CD14-positive monocyte (primary cell): ENCODE results near the gene CPNE4. TPM values are rescaled to one million over a fixed set of nuclear protein-coding genes. Genes with fewer than 3 reads are reported as not detected.
"Not testable (repeated sequence)": the region's sequence is repeated elsewhere in the genome, so short reads cannot be mapped to it uniquely, and the experiment has no call there.

Experiments used
- DNase-seq, 3 donors: peaks; one replicate each; pipeline ENCODE4 v3.0.0-alpha.2; 2011 to 2022
- H2AFZ ChIP-seq: 2 replicates; pipeline ENCODE4 v1.6.0; 2012; ENCODE audit warnings: mild to moderate bottlenecking, low read depth, low read length, inconsistent platforms; ENCODE audit not compliant: insufficient read depth, poor library complexity, severe bottlenecking
- H3K27ac ChIP-seq, 2 donors: 1 replicate in 1 of 2; 2 replicates in 1 of 2; pipeline ENCODE4 v1.5.1; 2012 to 2013; ENCODE audit warnings: low read length in 2 of 2, control low read depth in 1 of 2, inconsistent platforms in 1 of 2, low read depth in 1 of 2, mild to moderate bottlenecking in 1 of 2
- H3K27me3 ChIP-seq, 2 donors: one replicate each; pipeline versions ENCODE4 v1.6.0 to v1.6.1; 2011 to 2013; ENCODE audit warnings: low read length in 2 of 2; ENCODE audit not compliant: control insufficient read depth in 2 of 2, insufficient read depth in 2 of 2
- H3K36me3 ChIP-seq, 2 donors: replicated peaks in 1 of 2; 1 replicate in 1 of 2; 2 replicates in 1 of 2; pipeline versions ENCODE4 v1.5.1 to v1.6.1; 2012 to 2013; ENCODE audit warnings: low read length in 2 of 2, control low read depth in 1 of 2, inconsistent platforms in 1 of 2, mild to moderate bottlenecking in 1 of 2; ENCODE audit not compliant: insufficient read depth in 2 of 2, control insufficient read depth in 1 of 2
- H3K4me1 ChIP-seq, 2 donors: 1 replicate in 1 of 2; 2 replicates in 1 of 2; pipeline versions ENCODE4 v1.5.1 to v1.6.1; 2012 to 2013; ENCODE audit warnings: low read length in 2 of 2, control low read depth in 1 of 2, inconsistent platforms in 1 of 2, mild to moderate bottlenecking in 1 of 2, moderate library complexity in 1 of 2; ENCODE audit not compliant: insufficient read depth in 2 of 2, control insufficient read depth in 1 of 2
- H3K4me2 ChIP-seq: replicated peaks from 2 replicates; pipeline ENCODE3; 2012; ENCODE audit warnings: low read length, moderate library complexity, mild to moderate bottlenecking; ENCODE audit not compliant: poor library complexity, severe bottlenecking; ENCODE audit errors: extremely low read depth
- H3K4me3 ChIP-seq, 3 experiments: fragments of 200-600 bp in 1 of 3; sonication (generic) in 1 of 3; replicated peaks in 1 of 3; 1 replicate in 2 of 3; 2 replicates in 1 of 3; pipeline ENCODE4 v1.5.1; 2011 to 2013; ENCODE audit warnings: low read length in 3 of 3, mild to moderate bottlenecking in 3 of 3, control low read depth in 2 of 3, low read depth in 2 of 3, inconsistent platforms in 1 of 3, moderate library complexity in 1 of 3
- H3K79me2 ChIP-seq: 2 replicates; pipeline ENCODE4 v1.6.0; 2012; ENCODE audit warnings: mild to moderate bottlenecking, control low read depth, inconsistent platforms, low read length, moderate library complexity; ENCODE audit not compliant: insufficient read depth
- H3K9ac ChIP-seq: 2 replicates; pipeline ENCODE4 v1.6.0; 2017; ENCODE audit warnings: low read length, mild to moderate bottlenecking; ENCODE audit not compliant: insufficient read depth, poor library complexity, severe bottlenecking
- H3K9me3 ChIP-seq, 2 donors: replicated peaks in 1 of 2; 1 replicate in 1 of 2; 2 replicates in 1 of 2; pipeline versions ENCODE4 v1.5.1 to v1.6.1; 2012 to 2013; ENCODE audit warnings: low read length in 2 of 2, control low read depth in 1 of 2; ENCODE audit not compliant: control insufficient read depth in 1 of 2, insufficient read depth in 1 of 2
- H4K20me1 ChIP-seq: 2 replicates; pipeline ENCODE4 v1.6.0; 2012; ENCODE audit warnings: mild to moderate bottlenecking, low read length, control low read depth, moderate library complexity; ENCODE audit not compliant: insufficient read depth
- H3K27ac Mint-ChIP-seq, 7 donors: one replicate each; pipeline ENCODE4 v1.8.0; 2020; ENCODE audit warnings: mild to moderate bottlenecking in 7 of 7, mixed read lengths in 7 of 7, moderate library complexity in 6 of 7, inconsistent platforms in 2 of 7
- H3K27me3 Mint-ChIP-seq, 3 donors: one replicate each; pipeline ENCODE4 v1.8.0; 2021 to 2022; ENCODE audit warnings: low read depth in 3 of 3, mild to moderate bottlenecking in 3 of 3, mixed read lengths in 3 of 3, moderate library complexity in 3 of 3, inconsistent platforms in 1 of 3
- H3K36me3 Mint-ChIP-seq, 2 donors: one replicate each; pipeline ENCODE4 v1.8.0; 2020; ENCODE audit warnings: mixed read lengths in 2 of 2, inconsistent platforms in 1 of 2, mild to moderate bottlenecking in 1 of 2
- H3K4me1 Mint-ChIP-seq: one replicate; pipeline ENCODE4 v1.8.0; 2020; ENCODE audit warnings: mild to moderate bottlenecking, mixed read lengths
- H3K4me3 Mint-ChIP-seq, 2 donors: one replicate each; pipeline ENCODE4 v1.8.0; 2020; ENCODE audit warnings: mild to moderate bottlenecking in 2 of 2, mixed read lengths in 2 of 2, moderate library complexity in 1 of 2
- H3K9me3 Mint-ChIP-seq, 7 donors: one replicate each; pipeline ENCODE4 v1.8.0; 2020 to 2022; ENCODE audit warnings: mixed read lengths in 7 of 7, mild to moderate bottlenecking in 6 of 7, moderate library complexity in 6 of 7, inconsistent platforms in 2 of 7
- WGBS: methylation state at CpG from one replicate; pipeline ENCODE4 v1.1.5; 2013; ENCODE audit warnings: missing lambda C conversion rate; ENCODE audit not compliant: insufficient coverage; 5-methylcytosine and 5-hydroxymethylcytosine counted together
- intact Hi-C, 2 donors: fragments of 100-400 bp; cut with micrococcal nuclease; formaldehyde crosslinking; loops; one replicate each; pipeline versions ENCODE4 v1.15.0 to v1.15.1; 2023
- polyA plus RNA-seq, 3 donors: library from polyadenylated mRNA; depleted of rRNA in 1 of 3; unstranded in 2 of 3; stranded (reverse) in 1 of 3; fragments of 300-500 nt in 2 of 3; fragments of >200 nt in 1 of 3; fragmentation: Illumina TruSeq in 2 of 3; gene quantifications; 1 replicate in 2 of 3; 2 replicates in 1 of 3; pipeline ENCODE4 v1.2.3, GENCODE V29; 2012 to 2021
- TF ChIP-seq, protein P1 (sequence below): fragments of 200-600 bp; IDR thresholded peaks from one replicate; pipeline ENCODE4 v1.8.0; 2022; ENCODE audit warnings: antibody characterized with exemption, mild to moderate bottlenecking

The CPNE4 gene
- polyA plus RNA-seq, 3 donors: not detected

DNA sequence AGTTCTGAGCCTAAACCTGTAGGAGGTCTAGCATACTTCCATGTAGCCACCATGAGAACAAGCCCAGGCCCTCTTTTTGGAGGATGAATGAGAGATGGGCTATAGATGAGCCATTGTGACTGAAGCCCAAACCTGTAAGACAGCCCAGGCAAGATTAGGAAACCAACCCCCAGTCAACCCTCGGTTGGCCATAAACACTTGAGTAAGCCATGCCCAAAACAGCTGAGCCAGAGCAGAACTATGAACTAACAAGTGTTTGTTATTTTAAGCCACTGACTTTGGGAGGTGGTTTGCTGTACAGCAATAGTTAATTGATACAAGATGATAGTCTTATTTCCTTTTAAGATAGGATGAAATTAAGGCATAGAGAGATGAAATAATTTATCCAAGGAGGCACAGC is 12.4 kb upstream of the CPNE4 start:
- no peak overlapping the region for H3K27ac Mint-ChIP-seq
- TF ChIP-seq, protein P1, sequence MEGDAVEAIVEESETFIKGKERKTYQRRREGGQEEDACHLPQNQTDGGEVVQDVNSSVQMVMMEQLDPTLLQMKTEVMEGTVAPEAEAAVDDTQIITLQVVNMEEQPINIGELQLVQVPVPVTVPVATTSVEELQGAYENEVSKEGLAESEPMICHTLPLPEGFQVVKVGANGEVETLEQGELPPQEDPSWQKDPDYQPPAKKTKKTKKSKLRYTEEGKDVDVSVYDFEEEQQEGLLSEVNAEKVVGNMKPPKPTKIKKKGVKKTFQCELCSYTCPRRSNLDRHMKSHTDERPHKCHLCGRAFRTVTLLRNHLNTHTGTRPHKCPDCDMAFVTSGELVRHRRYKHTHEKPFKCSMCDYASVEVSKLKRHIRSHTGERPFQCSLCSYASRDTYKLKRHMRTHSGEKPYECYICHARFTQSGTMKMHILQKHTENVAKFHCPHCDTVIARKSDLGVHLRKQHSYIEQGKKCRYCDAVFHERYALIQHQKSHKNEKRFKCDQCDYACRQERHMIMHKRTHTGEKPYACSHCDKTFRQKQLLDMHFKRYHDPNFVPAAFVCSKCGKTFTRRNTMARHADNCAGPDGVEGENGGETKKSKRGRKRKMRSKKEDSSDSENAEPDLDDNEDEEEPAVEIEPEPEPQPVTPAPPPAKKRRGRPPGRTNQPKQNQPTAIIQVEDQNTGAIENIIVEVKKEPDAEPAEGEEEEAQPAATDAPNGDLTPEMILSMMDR: no peak
- H2AFZ ChIP-seq: no peak overlapping the region

DNA sequence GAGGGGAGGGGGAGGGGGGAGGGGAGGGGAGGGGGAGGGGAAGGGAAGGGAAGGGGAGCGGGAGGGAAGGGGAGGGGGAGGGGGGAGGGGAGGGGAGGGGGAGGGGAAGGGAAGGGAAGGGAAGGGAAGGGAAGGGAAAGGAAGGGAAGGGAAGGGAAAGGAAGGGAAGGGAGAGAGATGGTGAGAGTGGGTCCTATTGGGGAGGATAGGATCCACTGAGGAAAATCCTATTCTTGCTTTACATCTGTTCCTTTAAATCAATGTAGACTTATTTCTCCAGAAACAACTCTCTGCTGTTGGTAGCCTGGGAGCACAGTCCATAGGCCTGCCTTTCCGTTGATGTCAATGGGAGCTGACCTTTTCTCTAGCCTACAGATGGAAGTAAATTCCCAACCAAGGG is 10.1 kb upstream of the CPNE4 start:
- H3K4me3 ChIP-seq, H3K27ac ChIP-seq, H2AFZ ChIP-seq, H3K9ac ChIP-seq, H3K4me1 ChIP-seq, H3K4me3 Mint-ChIP-seq, DNase-seq, H3K27me3 ChIP-seq, H3K27ac Mint-ChIP-seq, intact Hi-C loops, H4K20me1 ChIP-seq, H3K27me3 Mint-ChIP-seq, H3K79me2 ChIP-seq, H3K36me3 ChIP-seq, H3K4me1 Mint-ChIP-seq, H3K4me2 ChIP-seq, H3K9me3 ChIP-seq, H3K36me3 Mint-ChIP-seq, H3K9me3 Mint-ChIP-seq: not testable (repeated sequence)
- 100% methylated on average over 1 of the region's 2 CpGs for WGBS

More for the DNA sequence above, 12.4 kb upstream of the CPNE4 start:
- H3K4me3 ChIP-seq: no peak overlapping the region
- no peaks in the 10 kb centered on the region for H3K79me2 ChIP-seq
- H3K4me2 ChIP-seq: no peak overlapping the region
- H3K9me3 ChIP-seq: no peaks in the 10 kb centered on the region
- H3K27me3 ChIP-seq: no peaks in the 10 kb centered on the region
- Mint-ChIP-seq H3K27me3 (peaks cover 0 to 4% (median 0%) of the 10 kb centered on the region in 3 donors), H3K4me1 (no peaks in the 10 kb centered on the region), H3K4me3 (no peak overlapping the region), H3K9me3 (peaks cover 0 to 4% (median 0%) of the 10 kb centered on the region in 7 donors), H3K36me3 (no peaks in the 10 kb centered on the region)
- no peak overlapping the region for H3K9ac ChIP-seq
- no peaks in the 10 kb centered on the region for H4K20me1 ChIP-seq
- no peak for DNase-seq
- 100% methylated on average over 1 of the region's 1 CpG for WGBS
- H3K4me1 ChIP-seq: no peaks in the 10 kb centered on the region
- no peaks in the 10 kb centered on the region for H3K36me3 ChIP-seq
- intact Hi-C loops: no loop called here
- no peak overlapping the region for H3K27ac ChIP-seq
